Kidney (tissue), 14 donors: ENCODE measurements around the gene RBPJ. TPM values are rescaled to one million over a fixed set of nuclear protein-coding genes. Genes with fewer than 3 reads are reported as not detected.

Experiments
- DNase-seq, 5 donors: peaks; one replicate each; pipeline ENCODE4 v3.0.0-alpha.2; 2013 to 2020
- FAIRE-seq: peaks from 2 replicates; lab custom pipeline; 2012; peaks lifted over from hg19 to GRCh38; lab: Jason Lieb, UNC
- H3K27ac ChIP-seq, 2 donors: one replicate each; pipeline ENCODE4 v1.7.0; 2013; ENCODE audit warnings: low read depth in 2 of 2, low read length in 2 of 2, inconsistent platforms in 1 of 2
- H3K27me3 ChIP-seq: one replicate; pipeline ENCODE4 v1.7.1; 2013; ENCODE audit warnings: low read length, inconsistent platforms; ENCODE audit not compliant: control insufficient read depth, insufficient read depth
- H3K36me3 ChIP-seq, 3 donors: one replicate each; pipeline versions ENCODE4 v1.7.0 to v1.7.1; 2013; ENCODE audit warnings: low read length in 3 of 3, control low read depth in 1 of 3, inconsistent platforms in 1 of 3; ENCODE audit not compliant: insufficient read depth in 3 of 3, control insufficient read depth in 2 of 3
- H3K4me1 ChIP-seq, 3 donors: one replicate each; pipeline versions ENCODE4 v1.7.0 to v1.7.1; 2013; ENCODE audit warnings: low read length in 3 of 3, inconsistent platforms in 1 of 3, low read depth in 1 of 3; ENCODE audit not compliant: control insufficient read depth in 2 of 3, insufficient read depth in 2 of 3
- H3K4me3 ChIP-seq, 3 donors: one replicate each; pipeline versions ENCODE4 v1.7.0 to v1.8.1; 2013; ENCODE audit warnings: low read length in 3 of 3, control low read depth in 1 of 3, inconsistent platforms in 1 of 3
- H3K9ac ChIP-seq, 3 donors: one replicate each; pipeline versions ENCODE4 v1.7.0 to v1.7.1; 2013; ENCODE audit warnings: low read length in 3 of 3, control low read depth in 1 of 3, inconsistent platforms in 1 of 3
- H3K9me3 ChIP-seq, 3 donors: one replicate each; pipeline versions ENCODE4 v1.7.0 to v1.7.1; 2013; ENCODE audit warnings: low read length in 3 of 3, control low read depth in 1 of 3, inconsistent platforms in 1 of 3; ENCODE audit not compliant: control insufficient read depth in 2 of 3, insufficient read depth in 1 of 3
- intact Hi-C: fragments of 100-400 bp; cut with DNase I; formaldehyde crosslinking; loops from one replicate; pipeline ENCODE4 v1.11.1; 2022
- polyA plus RNA-seq: library from polyadenylated mRNA; stranded (reverse); fragments of 350-450 nt; fragmentation: Illumina TruSeq; extraction: RNeasy Lipid Tissue Mini Kit (QIAGEN cat#74804); gene quantifications from one replicate; pipeline ENCODE4 v1.2.3, GENCODE V29; 2014; ENCODE audit warnings: low read depth, low replicate concordance; ENCODE audit not compliant: insufficient read depth
- total RNA-seq: library from RNA; stranded (reverse); fragmentation: NEBNext Ultra II Directional; extraction: Animal tissue kit (Norgen Biotek cat#: 25700); gene quantifications from one replicate; pipeline ENCODE4 v1.2.1, GENCODE V29; 2021
- TF ChIP-seq, protein P1 (sequence below): IDR thresholded peaks from 3 replicates; pipeline ENCODE4 v1.5.1; 2012; ENCODE audit warnings: mild to moderate bottlenecking, moderate library complexity, borderline replicate concordance; ENCODE audit not compliant: insufficient read depth; ENCODE audit errors: extremely low read depth
- donor health status: control.
- donor health status: control.
- donor health status: control.
- donor health status: control.
- donor health status: control.
- donor health status: DM: yes; HTN: yes; CAD: no.
- donor health status: Normal renal cell carcinoma (clear cell type).

RBPJ gene
- total and polyA plus RNA-seq, 2 donors from 2014 or later = 28.5 to 77.6 TPM

DNA sequence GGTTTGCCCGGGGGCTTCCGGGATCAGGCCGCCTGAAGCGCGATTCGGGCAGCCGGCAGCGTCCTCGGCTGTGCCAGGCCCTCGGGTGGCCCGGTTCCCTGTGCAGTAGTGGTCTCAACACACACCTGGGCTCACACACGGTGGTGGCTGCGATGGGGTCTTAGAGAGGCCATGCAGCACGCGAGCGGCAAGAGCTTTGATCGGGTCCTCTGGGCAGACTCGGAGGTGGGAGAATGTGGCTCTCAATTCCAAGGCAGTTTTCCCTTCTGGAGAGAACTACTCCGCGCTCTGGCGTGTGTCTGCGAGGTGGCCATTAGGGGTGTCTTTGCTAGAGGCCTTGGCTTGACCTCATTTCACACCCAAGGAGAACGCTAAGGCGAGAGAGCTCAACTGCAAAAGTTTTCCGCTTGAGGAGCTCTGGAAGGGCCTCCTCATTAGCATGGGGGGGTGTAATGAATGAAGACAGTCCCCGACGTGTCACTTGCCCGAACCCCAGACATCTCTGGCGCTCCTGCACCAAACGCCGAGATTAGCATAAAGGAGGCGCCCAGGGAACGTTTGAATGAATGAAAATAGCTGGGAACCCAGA lies 771 bp upstream of the RBPJ start:
- Histone ChIP-seq H3K27ac (peak overlapping the region; percentile 96 to 98), H3K9me3 (peaks cover 0 to 4% (median 0%) of the 10 kb centered on the region in 3 donors), H3K9ac (peak overlapping the region; percentile 63 to 89 (median 71)), H3K4me3 (peak overlapping the region; percentile 75 to 89 (median 86)), H3K4me1 (peaks cover 0 to 5% (median 5%) of the 10 kb centered on the region in 3 donors), H3K27me3 (no peaks in the 10 kb centered on the region), H3K36me3 (no peaks in the 10 kb centered on the region)
- TF ChIP-seq, protein P1, sequence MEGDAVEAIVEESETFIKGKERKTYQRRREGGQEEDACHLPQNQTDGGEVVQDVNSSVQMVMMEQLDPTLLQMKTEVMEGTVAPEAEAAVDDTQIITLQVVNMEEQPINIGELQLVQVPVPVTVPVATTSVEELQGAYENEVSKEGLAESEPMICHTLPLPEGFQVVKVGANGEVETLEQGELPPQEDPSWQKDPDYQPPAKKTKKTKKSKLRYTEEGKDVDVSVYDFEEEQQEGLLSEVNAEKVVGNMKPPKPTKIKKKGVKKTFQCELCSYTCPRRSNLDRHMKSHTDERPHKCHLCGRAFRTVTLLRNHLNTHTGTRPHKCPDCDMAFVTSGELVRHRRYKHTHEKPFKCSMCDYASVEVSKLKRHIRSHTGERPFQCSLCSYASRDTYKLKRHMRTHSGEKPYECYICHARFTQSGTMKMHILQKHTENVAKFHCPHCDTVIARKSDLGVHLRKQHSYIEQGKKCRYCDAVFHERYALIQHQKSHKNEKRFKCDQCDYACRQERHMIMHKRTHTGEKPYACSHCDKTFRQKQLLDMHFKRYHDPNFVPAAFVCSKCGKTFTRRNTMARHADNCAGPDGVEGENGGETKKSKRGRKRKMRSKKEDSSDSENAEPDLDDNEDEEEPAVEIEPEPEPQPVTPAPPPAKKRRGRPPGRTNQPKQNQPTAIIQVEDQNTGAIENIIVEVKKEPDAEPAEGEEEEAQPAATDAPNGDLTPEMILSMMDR = no peak
- intact Hi-C loops = no loop called here
- DNase-seq (peak in 1 of 5 donors; percentile 58), FAIRE-seq (no peak)

DNA sequence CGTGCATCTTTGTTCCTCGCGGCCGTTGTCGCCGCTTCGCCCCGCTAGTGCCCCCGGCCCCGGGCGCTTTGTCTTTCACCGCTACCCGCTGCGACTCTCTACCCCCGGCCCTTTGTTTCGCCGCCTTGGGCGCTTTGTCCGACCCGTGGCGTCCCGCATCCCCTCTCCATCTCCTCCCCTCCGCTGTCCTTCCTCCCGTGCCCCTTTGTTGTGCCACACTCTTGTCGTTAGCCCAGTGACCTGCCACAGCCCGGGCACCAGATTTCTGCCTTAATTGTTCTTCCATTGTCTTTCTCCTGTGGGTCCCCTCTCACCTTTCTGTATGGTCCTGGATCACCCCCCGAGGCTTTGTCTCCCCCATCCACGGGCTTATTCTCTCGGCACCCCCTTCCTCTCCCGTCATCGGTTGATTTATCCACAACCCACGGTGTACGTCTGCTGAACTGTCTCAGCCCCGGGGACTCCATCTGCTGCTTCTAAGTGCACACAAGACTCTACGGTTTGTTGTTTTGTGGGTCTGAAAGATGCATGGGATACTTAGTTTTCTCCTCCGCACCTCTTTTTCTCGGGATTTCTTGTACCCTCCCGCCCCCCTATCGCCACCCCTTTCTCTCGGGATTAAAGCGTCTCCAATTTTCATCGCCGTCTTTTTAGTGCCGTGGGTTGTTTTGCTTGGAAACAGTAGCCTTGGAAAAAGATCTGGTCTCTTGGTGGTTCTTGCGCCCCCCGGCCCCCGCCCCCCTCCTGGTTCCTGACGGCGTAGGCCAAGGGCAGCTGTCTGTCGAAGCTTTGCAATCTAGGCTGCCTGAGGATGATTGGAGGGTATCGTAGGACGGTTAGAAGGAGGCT lies 783 bp downstream of the RBPJ start:
- DNase-seq (peak; percentile 55 to 83 (median 73)), FAIRE-seq (no peak)
- Histone ChIP-seq H3K27me3 (no peaks in the 10 kb centered on the region), H3K9me3 (no peaks in the 10 kb centered on the region), H3K9ac (peak overlapping the region; percentile 73 to 88 (median 86)), H3K27ac (peak overlapping the region in 1 of 2 donors; percentile 49), H3K36me3 (no peaks in the 10 kb centered on the region), H3K4me3 (peak overlapping the region; percentile 84 to 91 (median 90)), H3K4me1 (peaks cover 0 to 5% (median 5%) of the 10 kb centered on the region in 3 donors)
- TF ChIP-seq, protein P1 = no peak
- intact Hi-C loops = no loop called here

DNA sequence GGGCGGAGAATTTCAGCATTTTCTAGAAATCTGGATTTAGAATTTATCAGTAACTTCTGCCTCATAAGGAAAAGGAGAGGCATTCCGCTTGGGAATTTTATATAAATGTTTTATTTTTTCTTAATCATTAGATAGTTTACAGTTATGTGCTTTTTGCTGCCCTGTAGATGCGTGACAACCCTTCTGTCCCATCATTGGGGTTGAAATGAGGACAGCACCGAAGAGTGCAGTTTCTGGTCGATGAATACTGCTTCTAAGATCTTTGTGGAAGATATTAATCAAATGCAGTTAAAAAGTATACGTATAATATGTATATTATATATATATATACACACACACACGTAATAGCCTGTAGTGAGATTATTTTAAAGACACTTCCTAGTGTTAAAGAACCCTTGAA lies 1.5 kb downstream of the RBPJ start:
- TF ChIP-seq, protein P1 = no peak
- H3K4me3 ChIP-seq = peak overlapping the region; percentile 54 to 91 (median 90)
- H3K9ac ChIP-seq = peak overlapping the region in 2 of 3 donors; percentile 73 to 86
- H3K9me3 ChIP-seq = no peaks in the 10 kb centered on the region
- no peaks in the 10 kb centered on the region for H3K27me3 ChIP-seq
- H3K27ac ChIP-seq = no peak overlapping the region
- intact Hi-C loops = no loop called here
- peaks cover 0 to 5% (median 5%) of the 10 kb centered on the region in 3 donors for H3K4me1 ChIP-seq
- H3K36me3 ChIP-seq = no peaks in the 10 kb centered on the region
- DNase-seq (no peak), FAIRE-seq (no peak)
